Measurements from ENCODE around the gene DNAH7.

GRCh38 chr2:195934484-195934883, 134.2 kb downstream of the DNAH7 start:
- TF ChIP-seq POLR2AphosphoS5 (IDR thresholded peaks at IDR 0.05) (no peak), CTCF (IDR thresholded peaks at IDR 0.05) (no peak)
